Suppressor macrophage treated with lipopolysaccharide for 4 hours (primary cell): ENCODE results near the gene MTCH1.

Experiments
- DNase-seq: peaks from one replicate; pipeline ENCODE4 v3.0.0-alpha.2; 2020

The MTCH1 gene

DNA sequence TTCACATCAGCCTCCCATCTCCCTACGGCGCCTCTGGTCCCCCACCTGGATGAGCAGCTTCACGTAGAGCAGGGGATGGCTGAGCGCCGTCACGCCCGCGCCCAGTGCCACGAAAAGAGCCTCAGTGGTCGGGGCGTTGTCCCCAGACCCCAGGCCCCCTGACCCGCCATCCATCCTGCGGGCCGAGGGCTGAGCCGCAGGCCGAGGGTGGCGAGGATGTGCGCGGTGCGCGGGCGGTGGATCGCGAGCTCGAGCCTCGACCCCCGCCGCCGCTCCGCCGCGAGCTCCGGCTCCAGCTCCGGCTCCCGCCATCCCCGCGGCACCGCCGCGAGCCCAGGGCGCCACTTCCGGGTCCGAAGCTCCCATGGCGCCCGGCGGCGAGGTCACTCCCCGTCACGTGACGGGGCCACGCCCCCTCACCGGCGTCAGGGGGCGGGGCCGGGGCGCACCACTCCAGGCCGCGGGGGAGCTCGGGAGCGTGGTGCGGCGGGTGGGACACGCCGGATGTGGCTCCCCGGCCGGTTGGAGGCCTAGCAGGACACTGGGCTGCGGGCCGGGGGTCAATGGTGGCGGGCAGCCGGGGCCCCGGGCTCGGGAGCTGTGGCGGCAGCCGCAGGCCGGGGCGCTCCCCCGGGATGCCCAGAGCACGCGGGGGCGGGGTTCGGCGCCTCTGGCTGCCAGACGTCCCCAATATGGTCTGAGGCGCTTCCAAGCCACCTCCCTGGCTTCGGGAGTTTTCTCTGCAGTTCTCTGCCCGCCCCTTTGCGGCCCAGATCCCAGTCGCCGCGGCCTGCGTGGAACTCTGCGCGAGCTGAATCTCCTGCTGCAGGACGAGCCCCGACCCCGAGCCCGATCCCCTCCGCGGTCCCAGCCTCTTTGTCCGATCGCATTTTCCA is at the start of gene MTCH1:
Gene MTCH1, minus strand, starts transcription at position 389 of the 896 bp plus-strand sequence. Its CDS starts 23 bp downstream, at position 366.
- DNase-seq = peak; percentile 97

DNA sequence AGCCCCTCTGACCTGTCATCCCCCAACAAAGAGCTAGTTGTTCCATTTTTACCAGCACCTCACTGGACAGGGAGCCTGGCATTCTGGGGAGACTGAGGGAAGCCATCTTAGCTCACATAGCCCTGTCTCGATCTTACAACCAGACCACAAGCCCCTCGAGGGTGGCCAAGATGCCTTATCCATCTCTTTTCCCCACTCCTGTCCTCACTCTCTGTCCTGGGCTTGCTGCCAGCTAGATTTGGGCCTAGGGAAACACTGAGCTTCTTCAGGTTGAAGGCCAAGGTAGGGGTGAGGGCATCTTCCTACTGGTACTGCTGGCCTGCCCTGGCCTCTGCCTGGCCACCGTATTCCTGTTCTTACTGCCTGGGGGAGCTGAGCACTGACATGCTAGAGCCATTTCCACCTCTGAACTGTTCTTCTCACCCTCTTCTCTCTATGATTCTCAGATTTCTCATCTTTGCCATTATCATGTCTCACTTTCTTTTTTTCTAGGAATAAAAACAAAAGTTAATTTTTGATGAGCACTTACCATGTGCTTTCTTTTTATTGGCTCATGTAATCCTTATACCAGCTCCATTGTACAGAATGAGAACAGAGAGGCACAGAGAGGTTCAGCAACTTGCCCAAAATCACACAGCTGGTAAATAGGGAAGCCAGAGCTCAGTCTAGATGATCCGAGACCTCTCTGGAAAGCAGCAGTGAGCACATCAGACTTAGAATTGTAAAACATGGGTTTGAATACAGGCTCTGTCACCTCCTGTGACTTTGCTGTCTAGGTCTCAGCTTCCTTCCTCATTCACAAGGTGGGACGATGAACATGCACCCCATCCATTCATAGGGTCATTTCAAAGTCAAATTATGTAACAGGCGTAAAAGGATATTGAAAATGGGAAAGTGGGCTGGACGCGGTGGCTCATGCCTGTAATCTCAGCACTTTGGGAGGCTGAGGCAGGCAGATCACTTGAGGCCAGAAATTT is 48.1 kb upstream of the MTCH1 start:
- DNase-seq = peak; percentile 57

GRCh38 chr6:37033255-37033654 is 47.3 kb upstream of the MTCH1 start:
- peak; percentile 96 for DNase-seq

DNA sequence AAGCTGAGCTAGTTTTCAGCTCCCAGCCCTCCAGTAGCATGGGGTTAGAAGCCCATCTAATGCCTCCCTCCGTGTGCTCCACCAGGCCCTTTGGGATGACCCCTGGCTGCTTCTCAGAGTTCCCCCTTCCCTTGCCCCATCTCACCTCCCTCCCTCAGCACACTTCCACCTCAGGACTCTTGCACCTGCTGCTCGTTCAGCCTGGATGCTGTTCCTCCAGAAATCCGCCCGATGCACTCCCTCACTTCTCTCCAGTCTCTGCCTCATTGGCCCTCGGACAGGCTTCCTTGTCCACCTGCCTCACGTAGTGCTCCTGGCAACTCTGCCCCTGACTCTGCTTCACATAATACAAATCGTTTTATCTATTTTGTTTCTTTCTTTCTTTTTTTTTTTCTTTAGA is 46.2 kb upstream of the MTCH1 start:
- DNase-seq = no peak

DNA sequence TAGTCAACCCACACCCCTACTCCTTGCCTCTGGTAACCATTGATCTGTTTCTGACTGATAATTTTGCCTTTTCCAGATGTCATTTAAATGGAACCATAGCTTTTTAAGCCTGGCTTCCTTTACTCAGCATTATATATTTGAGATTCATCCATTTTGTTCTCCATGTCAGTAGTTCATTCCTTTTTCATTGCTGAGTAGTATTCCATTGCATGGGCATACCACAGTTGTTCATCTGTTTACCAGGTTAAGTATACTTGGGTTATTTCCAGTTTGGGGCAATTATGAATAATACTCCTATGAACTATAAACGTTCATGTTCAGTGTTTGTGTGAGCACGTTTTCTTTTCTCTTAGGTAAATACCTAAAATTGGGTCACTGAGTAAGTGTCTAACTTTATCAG is 44.6 kb upstream of the MTCH1 start:
- DNase-seq = no peak

- DNase-seq = peak; percentile 98
Measured at GRCh38 chr6:37029249-37029971, 43.4 kb upstream of the MTCH1 start.

DNA sequence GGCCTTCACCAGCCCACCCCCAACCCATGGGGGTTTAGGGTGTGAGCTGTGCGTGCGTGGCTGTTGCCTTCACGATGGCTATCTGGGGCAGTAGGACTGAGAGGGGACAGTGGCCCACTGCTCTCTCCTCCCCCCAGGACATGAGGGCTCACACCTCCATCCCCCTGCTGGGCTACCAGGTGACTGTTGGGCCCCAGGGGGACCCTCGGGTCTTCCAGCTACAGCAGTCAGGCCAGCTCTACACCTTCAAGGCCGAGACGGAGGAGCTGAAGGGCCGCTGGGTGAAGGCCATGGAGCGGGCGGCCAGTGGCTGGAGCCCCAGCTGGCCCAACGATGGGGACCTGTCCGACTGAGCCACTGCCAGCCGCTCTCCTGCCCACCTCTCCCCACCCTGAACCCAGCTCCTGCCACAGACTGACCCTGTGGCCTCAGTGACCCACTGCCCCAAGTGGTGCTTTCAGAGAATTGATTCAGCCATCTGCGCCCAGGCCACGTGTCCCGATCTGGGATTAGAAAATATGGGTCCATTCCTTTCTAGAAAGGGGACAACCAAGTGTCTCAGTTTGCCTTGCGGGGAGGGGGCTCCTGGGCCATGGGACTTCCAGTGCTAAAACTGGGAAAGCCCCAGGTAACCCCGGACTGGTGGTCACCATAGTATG is 41.9 kb upstream of the MTCH1 start:
- DNase-seq = no peak

GRCh38 chr6:37027036-37027720 is 41.2 kb upstream of the MTCH1 start:
- no peak for DNase-seq

- no peak for DNase-seq
Measured at GRCh38 chr6:37025621-37026466, 39.8 kb upstream of the MTCH1 start.

DNA sequence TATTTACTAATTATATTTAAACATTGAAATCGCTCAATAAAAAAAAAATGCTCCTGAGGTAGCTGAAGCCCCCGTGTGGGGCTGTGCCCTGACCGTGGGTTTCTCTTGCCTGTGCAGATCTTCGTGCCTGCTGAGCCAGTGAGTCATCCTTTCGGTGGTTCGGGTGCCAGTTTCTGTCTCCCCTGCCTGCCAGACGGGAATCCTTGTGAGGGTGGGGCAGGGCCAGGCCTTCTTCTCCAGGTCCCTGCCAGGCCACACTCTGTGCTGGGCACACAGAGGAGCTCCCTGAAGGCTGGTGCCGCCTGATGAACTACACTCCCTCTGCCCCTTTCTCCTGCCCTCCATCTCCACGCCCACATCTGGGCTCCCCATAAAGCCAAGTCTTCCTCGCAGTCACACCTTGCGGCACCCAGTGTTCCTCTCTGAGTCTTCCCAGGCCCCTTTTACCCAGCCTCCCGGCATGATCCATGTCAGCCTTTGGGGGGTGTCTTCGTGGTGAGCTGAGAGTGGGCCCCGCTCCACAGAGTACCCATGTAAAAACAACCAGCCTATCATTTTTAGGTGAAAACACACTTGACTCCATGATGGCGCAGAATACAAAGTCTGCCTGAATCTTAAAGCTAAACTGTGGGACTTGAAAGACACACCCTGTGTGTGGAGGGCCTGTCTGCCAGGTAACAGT is 38.8 kb upstream of the MTCH1 start:
- no peak for DNase-seq

GRCh38 chr6:37022135-37022863 is 36.3 kb upstream of the MTCH1 start:
- no peak for DNase-seq

DNA sequence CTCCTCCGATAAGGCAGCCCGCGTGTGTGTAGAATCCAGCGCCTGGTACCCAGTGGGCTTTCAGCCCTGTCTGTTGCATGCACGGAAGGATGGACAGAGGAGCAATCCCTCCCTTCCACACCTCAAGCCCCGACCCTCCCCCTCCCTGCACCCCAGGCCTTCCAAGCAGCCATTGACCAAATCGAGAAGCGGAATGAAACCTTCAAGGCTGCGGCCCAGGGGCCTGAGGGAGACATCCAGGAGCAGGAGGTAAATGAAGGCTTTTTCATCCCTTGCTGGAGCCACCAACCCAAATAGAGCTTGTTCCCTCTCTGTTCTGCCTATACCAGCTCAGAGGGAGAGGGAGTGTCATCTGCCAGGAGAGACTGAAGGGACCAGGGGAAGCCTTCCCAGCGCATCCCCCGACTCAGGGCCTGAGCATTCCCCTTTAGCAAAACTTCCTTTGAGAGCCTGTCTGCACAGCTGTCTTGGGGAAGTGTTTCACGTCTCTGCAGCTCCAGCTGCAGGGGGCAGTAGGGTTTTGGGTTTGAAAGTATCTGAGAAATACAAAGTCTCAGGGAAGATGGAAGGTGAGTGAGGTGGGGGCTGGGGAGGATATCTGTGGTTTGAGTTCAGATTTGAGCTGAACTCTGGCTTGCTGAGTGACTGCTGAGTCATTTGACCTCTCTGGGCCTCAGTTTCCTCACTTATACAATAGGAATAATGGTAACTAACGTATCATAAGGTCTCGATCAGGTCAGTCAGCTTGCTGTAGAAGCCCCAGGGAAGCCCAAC is 35.5 kb upstream of the MTCH1 start:
- peak; percentile 19 for DNase-seq

GRCh38 chr6:37020812-37021211 is 34.8 kb upstream of the MTCH1 start:
- DNase-seq = no peak

DNA sequence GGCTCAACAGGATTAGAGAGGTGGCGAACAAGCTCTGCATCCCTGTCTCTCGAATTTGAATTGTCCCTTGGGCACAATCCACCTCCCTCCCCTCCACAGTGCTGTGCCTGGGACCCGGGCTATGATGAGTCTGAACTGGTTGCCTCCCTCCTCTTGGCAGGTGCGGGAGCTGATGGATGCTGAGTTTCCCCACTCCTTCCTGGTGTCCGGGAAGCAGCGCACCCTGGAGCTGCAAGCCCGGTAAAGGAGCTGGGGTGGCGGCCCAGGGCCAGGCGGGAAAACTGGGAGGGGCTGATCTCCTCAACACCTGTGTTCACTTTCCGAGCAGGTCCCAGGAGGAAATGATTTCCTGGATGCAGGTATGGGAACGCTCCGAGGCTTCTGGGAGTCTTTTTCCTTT is 34.4 kb upstream of the MTCH1 start:
- DNase-seq = no peak

DNA sequence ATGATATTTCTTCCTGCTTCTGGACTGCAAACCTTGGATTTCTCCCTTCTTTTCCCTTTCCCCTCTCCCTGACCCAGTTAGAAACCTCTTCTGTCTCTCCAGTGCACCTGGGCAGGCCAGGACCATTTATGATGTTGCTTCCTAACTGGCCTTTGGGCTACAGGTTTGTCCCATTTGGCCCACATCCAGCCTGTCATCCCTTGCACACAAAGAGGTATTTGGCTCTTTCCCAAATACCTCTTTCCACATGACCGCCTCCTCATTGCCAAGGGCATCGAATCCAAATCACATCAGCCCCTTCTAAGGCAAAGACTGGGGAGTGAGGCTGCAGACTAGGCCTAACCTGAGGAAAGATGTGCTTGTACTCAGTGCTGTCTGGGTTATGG is 33.1 kb upstream of the MTCH1 start:
- DNase-seq = no peak

- peak; percentile 87 for DNase-seq
Measured at GRCh38 chr6:37018198-37019064, 32.4 kb upstream of the MTCH1 start.

DNA sequence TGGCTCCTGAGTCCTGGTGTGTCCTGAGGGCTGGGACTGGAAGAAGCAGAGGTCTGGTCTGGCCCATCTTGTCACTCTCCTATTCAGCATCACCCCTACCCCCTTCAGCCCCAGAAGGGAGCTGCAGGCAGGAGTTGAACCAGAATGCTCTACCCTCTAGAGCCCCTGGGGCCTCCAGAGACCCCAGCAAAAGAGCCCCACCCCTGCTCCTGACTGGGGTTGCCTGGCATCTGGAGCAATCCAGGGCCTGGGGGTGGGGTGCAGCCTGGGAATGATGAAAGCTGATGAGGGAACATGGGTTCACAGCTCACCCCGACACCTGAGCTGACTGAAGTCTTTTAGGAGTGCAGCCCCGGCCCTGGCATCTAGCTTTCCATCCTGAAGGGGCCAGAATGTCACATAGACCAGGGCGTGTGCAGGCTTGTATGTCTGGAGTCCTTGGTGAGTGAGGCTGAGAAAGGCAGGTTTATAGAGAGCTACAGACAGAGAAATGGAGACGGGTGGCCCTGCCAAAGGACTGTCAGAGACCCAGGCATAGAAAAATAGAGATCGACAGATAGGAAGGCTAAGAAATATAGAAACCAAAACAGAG is 31.7 kb upstream of the MTCH1 start:
- DNase-seq = no peak
